UCSD-AML1 (cell line): ENCODE results near the gene CRADD.
"Not testable (repeated sequence)": the region's sequence is repeated elsewhere in the genome, so short reads cannot be mapped to it uniquely, and the experiment has no call there.

Source experiments
- DNase-seq: peaks from one replicate; lab custom pipeline; 2025; ENCODE audit not compliant: unreplicated experiment; lab: John Stamatoyannopoulos, UW

Gene CRADD

DNA sequence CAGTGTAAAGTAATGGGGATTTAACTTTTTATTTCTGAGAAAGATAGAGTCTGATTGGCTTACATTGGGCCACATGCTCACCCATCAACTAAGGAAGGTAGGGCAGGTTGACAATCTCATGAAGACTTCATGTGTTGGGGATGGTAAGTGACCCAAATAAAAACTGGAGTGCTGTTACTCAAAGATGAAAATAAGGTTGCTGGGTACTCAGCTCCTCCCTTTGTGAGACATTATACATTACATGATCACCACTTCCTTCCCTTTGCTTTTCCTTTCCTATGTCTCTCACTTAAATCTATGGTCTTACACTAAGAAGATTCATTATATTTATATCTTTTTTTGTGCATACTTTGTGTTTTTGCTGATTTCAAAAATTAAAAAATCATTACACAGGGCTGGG is 247.2 kb downstream of the CRADD start:
- no peak for DNase-seq

DNA sequence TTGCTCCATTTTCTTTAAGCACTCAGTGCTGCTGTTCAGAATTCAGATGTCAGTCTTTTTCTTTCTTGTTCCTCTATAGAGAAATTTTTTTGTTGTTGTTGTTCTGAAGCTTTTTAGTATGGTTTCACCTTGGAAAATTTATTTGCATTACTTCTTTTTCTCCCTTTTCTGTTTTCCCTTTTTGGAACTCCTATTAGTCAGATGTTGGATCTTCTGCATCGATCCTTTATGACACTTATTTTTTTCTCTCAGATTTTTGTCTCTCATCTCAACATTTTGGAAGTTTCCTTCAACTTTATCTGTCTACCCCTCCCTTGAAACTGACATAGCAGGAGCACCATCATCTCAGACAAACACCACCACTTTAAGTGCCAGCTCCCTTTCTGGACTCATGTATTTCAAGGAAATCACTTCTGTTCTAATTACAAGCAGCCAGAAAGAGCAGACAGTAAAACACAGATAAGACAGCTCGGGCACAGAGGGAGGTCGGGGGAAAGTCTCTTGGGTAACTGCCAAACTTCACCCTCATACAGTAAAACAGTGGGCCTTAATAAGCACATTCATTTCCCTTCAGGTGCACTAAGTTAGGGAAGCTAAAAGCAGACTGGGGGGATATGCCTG is 248.5 kb downstream of the CRADD start:
- no peak for DNase-seq

DNA sequence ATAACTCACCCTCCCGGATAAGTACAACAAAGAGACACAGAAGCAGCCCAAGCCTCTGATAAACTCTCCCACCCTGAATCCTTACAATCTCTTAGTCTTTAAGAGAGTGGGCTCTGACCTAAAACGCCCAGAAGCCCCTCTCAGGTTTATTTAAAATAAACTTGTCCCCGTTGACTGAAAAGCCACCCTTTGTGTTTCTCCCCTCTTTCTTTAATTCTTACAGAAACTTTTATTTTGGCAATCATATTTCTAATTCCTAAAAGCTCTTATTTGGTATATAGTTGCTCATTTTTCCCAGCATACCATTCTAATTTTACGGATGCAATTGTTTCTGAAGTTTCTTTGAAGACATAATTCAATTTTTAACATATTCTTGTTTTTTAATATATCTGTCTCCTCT is 249.1 kb downstream of the CRADD start:
- no peak for DNase-seq

DNA sequence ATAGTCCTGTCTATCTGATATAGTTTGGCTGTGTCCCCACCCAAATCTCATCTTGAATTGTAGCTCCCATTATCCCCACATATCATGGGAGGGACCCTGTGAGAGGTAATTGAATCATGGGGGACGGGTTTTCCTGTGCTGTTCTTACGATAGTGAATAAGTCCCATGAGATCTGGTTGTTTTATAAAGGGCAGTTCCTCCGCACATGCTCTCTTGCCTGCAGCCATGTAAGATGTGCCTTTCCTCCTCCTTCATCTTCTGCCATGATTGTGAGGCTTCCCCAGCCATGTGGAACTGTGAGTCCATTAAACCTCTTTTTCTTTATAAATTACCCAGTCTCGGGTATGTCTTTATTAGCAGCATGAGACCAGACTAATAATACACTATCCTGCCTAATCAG is 251.9 kb downstream of the CRADD start:
- not testable (repeated sequence) for DNase-seq

DNA sequence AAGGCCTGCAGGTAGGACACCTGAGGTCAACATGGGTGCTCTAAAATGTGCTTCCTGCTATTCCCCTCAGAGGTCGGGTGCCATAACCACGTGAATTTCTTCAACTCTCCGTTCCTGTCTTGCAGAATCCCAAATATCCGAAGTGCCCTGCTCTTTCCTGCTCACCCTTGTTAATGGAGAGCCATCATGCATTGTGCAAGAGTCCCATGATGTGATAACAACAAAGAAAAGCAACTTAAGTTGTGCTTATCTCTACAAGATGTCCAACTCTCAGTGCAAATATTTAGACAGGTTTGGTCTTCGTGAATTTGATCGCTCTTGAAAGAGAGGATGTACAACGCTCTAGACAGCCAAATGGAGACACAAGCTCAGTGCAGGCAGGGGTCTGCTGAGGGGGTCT is 260.6 kb downstream of the CRADD start:
- no peak for DNase-seq

DNA sequence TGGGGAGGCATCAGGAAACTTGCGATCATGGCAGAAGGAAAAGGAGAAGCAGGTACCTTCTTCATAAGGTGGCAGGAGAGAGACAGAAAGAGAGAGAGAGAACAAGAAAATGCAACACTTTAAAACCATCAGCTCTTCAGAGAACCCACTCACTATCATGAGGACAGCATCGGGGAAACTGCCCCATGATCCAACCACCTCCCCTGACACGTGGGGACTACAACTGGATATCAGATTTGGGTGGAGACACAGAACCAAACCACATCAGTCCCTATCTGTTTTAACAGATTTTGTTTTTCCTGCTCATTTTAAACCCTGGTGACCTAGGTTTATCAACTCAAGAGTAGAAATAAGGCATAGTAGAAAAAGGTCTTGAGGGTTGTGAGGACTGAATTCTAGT is 261.1 kb downstream of the CRADD start:
- DNase-seq, result no peak

DNA sequence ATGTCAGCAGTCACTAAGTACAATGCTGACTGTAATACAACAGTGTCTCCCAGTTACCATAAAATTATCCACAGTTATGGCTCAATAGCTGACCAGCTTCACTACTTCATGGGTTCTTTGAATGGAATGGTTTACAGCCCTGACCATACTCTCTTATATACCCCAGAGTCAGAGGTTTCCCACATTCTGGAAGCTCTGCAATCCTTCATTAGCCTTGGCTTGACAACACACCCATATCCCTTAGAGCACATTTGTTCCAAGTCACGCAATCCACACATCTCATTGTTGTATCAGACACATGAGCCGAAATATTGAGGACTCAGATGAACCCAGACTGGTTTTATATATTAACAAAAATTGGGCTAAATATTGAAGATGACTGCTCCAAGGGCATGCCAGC is 261.8 kb downstream of the CRADD start:
- DNase-seq, result no peak

DNA sequence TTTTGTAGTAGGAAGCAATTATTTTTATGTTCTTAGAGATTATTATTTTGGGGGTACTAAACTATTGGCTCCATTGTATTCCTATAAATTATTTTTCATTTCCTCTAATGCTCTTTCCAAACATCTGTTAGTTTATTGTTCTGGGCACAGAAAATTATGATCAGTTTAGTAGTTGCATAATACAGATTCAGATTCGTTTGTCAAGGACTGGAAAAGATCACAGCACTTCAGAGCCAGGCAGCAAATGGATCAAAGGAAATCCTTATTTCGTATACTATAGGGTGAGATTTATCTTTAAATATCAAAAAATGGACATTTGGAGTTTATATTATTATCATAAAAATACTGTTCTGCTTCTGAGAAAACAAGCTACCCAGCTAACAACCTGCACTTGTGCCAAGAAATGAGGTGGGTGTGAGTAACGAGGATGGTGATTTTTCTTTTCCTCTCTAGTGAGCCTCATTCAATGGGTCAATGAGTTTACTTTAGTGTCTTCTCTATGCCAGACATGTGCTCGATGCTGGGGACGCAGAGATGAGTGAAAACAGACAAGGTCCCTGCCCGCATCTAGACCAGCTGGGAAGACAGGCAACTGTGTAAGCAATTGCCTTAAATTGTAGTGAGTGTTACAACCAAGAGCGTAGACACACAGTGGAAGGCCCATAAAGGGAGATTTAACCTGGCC is 262.6 kb downstream of the CRADD start:
- DNase-seq, result no peak

DNA sequence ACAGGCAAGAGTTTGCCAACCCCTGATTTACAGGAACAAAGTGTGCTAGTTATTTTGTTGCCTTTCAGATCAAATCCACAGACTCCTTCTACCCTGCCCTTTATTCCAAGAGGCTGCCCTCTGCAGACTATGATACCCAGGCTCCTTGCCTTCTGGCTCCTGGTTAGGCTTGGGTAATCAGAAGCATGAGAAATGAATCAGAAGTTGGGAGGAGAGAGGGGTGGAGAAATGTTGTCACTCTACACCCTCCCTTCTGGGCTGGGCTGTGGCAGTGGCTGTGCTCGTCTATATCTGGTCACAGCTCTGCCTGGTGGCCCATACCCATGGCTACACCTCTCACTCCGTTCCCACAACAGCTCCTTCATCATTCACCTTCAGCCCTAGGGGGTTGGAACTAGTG is 266.6 kb downstream of the CRADD start:
- DNase-seq, result no peak

DNA sequence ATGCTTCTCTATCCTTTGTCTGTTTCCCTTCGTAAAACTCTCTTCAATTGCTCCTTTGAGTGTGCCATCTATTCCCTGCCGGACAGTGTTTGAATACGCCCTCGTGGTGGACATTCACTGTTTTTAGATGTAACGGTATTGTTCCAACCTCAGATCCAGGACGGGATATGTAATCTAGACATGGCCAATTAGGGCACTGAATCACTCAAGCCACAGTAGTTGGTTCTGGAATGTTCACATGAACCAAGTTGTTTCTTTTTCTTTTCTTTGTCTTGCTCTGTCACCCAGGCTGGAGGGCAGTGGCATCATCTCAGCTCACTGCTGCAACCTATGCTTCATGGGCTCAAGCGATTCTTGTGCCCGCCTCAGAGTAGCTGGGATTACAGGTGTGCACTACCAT is 267.0 kb downstream of the CRADD start:
- DNase-seq, result no peak
